NCI-H345 treated with DMSO at 0.1 percent for 48 hours (cell line): ENCODE measurements around the gene PDX1.
"Not testable (repeated sequence)": the region's sequence is repeated elsewhere in the genome, so short reads cannot be mapped to it uniquely, and the experiment has no call there.

Source experiments
- DNase-seq: peaks from one replicate; lab custom pipeline; 2025; ENCODE audit not compliant: unreplicated experiment; lab: John Stamatoyannopoulos, UW

PDX1 gene

GRCh38 chr13:27954406-27954851 lies 34.6 kb downstream of the PDX1 start:
- peak; percentile 13 for DNase-seq

GRCh38 chr13:27955014-27955591 lies 35.3 kb downstream of the PDX1 start:
- no peak for DNase-seq

- no peak for DNase-seq
Measured at GRCh38 chr13:27956576-27957300, 36.9 kb downstream of the PDX1 start.

GRCh38 chr13:27959976-27960361 lies 40.2 kb downstream of the PDX1 start:
- DNase-seq: no peak

- no peak for DNase-seq
Measured at GRCh38 chr13:27960362-27961226, 40.8 kb downstream of the PDX1 start.

- no peak for DNase-seq
Measured at GRCh38 chr13:27961227-27962085, 41.7 kb downstream of the PDX1 start.

GRCh38 chr13:27962128-27962841 lies 42.5 kb downstream of the PDX1 start:
- DNase-seq: no peak

- no peak for DNase-seq
Measured at GRCh38 chr13:27962982-27963381, 43.2 kb downstream of the PDX1 start.

GRCh38 chr13:27963491-27963890 lies 43.7 kb downstream of the PDX1 start:
- DNase-seq: no peak

- DNase-seq: not testable (repeated sequence)
Measured at GRCh38 chr13:27964206-27964605, 44.4 kb downstream of the PDX1 start.

- DNase-seq: no peak
Measured at GRCh38 chr13:27964741-27965323, 45.0 kb downstream of the PDX1 start.

GRCh38 chr13:27965343-27965739 lies 45.5 kb downstream of the PDX1 start:
- no peak for DNase-seq

- DNase-seq: no peak
Measured at GRCh38 chr13:27965740-27966640, 46.2 kb downstream of the PDX1 start.

GRCh38 chr13:27966641-27967202 lies 46.9 kb downstream of the PDX1 start:
- no peak for DNase-seq

- no peak for DNase-seq
Measured at GRCh38 chr13:27967203-27967735, 47.5 kb downstream of the PDX1 start.

- DNase-seq: no peak
Measured at GRCh38 chr13:27967736-27968315, 48.0 kb downstream of the PDX1 start.

- DNase-seq: no peak
Measured at GRCh38 chr13:27968316-27969081, 48.7 kb downstream of the PDX1 start.
